IPS-NIHi7 (cell line): ENCODE measurements around the gene LUC7L3.
"Not testable (repeated sequence)": the region's sequence is repeated elsewhere in the genome, so short reads cannot be mapped to it uniquely, and the experiment has no call there.

Source experiments
- DNase-seq: peaks from one replicate; pipeline ENCODE4 v3.0.0; 2012; ENCODE audit warnings: mixed read lengths; ENCODE audit errors: extremely low spot score

Gene LUC7L3

DNA sequence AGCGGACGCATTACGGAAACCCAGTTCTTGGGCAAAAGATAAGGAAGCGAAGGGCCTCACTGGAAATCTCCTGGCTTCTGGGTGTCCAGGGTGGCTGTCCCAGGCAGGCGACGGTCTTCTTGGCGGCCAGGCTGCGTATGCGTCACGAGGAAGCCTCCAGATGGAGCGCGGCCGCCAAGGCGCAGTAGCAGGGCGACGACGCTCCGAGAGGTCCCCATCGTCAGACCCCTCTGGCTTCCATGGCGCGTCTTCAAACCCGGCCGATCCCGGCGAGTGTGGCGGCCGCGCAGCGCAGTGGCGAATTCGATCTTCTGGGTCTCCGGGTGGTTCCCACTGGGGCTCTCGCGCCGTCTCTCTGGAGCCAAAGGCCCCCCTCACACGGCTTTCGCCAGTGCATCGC lies 61.8 kb downstream of the LUC7L3 start:
- DNase-seq: no peak

DNA sequence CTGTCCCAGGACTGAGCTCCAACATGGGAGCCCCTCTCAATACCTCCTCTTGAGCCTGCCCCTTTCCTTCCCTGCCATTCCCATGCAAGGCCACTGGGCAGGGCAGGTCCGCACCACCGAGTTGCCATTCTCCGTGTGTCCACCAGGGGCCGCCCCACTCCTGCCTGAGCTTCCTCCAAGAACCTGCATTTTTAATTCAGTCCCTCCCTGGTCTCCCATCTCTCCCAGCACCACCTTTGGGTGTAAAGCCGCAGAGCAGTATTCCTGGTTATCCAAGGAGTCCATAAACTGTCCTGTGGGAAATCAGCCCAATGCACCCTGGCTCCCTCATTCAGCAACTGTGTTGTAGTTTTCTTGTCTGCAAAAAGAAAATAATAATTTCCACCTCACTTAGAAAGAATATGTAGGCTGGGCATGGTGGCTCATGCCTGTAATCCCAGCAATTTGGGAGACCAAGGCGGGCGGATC lies 63.8 kb downstream of the LUC7L3 start:
- peak; percentile 98 for DNase-seq

DNA sequence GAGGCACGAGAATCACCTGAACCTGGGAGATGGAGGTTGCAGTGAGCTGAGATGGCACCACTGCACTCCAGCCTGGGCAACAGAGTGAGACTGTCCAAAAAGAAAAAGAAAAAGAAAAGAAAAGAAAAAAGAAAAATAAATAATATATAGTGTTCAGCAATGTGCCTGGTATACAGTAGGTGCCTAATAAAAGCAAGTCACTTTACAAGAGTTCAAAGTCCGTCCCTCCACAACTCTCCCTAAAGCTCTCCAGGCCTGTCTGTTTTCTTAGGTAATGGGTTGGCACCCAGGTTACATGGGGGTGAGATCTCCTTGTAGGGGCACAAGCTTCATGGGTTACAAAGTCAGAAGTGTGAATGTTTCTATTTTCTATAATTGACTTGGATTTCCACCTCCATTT lies 64.5 kb downstream of the LUC7L3 start:
- DNase-seq: no peak

DNA sequence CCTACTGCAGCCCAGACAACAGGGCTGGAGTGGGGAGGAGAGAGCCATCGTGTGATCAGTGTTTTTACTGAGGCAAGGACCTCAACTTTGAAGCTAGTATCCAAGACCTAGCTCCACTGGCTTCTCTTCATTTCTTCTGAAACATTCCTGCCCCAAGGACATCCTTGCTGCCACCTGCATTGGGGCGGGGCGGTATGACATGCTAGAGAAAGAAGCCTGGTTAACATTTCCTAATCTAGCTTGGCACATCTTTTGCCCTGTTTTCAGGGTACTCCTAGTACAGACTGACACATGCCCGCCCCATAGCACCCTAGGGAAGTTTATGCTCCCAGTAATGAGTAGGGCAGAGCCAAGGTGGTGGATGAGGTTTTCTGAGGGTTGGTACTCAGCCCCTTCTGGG lies 65.7 kb downstream of the LUC7L3 start:
- no peak for DNase-seq

DNA sequence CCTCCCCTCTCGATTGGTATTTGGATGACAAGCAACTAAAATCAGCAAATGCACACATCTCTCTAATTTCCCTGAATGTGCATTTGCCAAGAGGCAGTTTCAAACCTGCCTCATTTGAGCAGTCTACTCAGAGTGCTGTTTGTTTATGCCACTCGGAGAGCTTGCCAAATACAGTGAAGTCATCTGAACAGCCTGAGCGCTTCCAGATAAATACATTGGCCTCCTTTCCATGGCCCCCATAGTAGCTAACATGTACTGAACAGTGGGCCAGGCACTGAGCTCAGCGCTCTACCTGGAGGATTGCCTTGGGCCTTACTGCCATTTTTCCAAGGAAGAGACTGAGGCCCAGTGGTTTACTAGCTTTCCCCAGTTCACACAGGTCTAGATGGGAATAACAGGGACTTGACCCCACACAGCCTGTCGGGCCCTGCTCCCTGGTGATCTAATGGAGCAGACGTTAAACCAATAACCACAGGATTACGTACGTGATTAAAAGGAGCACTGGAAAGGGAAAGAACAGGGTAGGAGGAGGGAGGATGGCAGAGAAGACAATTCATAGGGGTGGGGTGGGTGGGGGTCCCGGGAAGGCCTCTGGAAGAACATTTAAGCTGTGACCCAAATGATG lies 66.7 kb downstream of the LUC7L3 start:
- DNase-seq: peak; percentile 4

DNA sequence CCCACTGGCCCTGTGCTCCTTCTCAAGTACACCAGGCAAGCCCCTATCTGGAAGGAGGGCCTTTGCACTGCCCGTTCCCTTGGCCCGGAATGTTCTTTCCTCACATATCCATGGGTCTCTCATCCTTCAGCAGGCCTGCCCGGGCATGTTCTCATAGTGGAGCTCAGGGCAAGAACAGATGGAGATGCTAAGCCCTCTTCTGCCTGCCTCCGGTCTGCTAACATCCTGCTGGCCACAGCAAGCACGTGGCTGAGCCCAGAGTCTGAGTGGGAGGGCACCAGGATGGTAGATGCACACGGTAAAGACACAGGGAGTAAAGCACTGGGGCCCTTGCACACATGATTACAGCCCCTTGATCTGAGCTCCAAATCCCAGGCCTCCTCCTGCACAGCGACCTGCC lies 67.7 kb downstream of the LUC7L3 start:
- no peak for DNase-seq

DNA sequence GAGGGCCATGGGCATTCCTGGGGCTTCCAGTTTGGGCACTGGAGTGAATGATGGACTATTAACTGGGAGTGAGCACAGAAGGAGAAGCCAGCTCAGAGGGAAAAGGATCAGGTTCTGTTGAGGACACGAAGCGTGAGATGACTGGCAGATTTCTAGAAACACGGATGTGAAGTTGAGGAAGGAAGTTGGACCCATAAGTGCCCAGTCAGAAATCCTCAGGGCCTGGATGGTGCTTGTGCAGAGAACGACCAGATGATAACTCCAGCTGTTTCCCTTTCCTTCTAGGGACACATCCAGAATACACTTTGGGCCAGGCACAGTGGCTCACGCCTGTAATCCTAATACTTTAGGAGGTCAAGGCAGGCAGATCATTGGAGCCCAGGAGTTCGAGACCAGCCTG lies 71.2 kb downstream of the LUC7L3 start:
- no peak for DNase-seq

DNA sequence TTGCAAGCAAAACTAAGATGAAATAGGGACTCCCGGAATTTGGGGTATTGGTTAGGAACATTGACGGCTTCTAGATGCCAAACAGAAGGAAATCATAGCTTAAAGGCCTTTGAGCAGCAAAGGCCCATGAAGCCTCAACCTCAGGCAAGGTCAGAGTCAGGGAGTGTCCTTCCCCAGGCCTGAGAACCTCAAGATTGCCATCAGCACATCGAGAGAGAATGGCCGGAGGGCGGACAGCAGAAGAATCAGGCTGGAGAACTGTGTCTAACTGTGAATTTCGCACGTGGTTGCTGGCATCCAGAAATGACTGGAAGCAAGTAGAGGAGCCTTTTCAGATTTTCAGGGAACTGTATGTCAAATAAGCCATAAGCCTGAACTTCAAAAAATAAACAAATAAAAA lies 72.7 kb downstream of the LUC7L3 start:
- no peak for DNase-seq

DNA sequence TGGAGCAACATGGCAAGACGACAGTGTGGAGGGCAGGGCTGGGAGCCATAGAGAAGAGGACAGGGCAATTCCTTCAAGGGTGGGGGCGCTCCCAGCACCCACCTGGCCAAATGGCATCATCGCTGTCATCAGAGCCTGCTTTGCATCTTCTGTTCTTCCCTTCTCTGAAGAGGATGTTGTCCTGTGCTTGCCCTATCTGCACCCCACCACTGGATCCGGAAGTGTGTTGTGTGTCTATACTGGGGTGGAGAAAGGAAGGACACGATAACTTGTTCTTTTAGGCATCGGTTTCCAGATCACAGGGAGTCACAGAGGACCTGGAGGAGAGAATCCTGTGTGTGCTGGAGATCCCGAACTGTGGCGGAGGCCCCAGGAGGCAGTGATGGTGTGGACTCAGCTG lies 73.6 kb downstream of the LUC7L3 start:
- peak; percentile 5 for DNase-seq

DNA sequence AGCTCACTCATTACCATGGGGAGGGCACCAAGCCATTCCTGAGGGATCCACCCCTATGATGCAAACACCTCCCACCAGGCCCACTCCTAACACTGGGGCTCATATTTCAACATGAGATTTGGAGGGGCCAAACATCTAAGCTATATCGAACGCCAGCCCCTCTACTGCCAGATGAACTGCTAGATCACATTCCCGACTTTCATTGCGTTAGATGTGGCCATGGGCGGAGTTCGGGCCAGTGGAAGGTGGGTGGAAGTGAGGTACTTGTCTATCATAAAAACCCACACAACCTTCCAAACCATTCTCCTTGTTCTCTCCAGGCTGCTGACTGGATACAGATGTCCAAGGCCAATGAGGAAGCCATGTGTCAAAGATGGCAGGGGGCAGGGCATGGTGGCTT lies 75.0 kb downstream of the LUC7L3 start:
- DNase-seq: peak; percentile 5

DNA sequence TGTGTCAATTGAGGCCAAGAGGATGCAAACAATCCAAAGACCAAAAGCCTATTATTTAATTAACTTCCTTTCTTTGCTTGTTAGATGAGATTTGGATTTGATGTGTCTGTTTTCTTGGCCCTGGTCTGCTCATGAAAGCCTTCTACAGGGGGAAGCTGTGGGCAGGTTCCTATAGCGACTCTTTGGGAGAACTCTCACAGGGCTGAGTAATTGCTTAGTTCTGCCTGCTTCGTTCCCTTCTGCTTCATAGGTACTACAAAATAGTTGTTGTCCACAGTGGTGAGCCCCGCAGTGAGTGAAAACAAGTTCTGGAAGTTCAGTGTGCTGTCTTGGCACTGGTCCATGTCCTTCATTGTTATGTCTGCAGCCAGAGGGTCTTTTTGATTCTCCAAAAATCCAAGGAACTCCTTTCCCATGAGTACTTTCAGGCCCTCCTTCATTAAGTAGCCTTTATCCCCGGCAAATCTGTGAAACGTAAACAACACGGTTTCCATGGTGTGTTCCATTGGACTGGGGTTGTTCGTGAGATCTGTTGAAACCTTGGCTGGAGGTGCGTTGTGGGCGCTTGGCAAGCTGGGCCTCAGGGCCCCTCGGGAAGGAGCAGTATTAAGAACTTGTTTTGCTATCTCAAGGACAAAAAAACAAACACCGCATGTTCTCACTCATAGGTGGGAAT lies 77.9 kb downstream of the LUC7L3 start:
- no peak for DNase-seq

DNA sequence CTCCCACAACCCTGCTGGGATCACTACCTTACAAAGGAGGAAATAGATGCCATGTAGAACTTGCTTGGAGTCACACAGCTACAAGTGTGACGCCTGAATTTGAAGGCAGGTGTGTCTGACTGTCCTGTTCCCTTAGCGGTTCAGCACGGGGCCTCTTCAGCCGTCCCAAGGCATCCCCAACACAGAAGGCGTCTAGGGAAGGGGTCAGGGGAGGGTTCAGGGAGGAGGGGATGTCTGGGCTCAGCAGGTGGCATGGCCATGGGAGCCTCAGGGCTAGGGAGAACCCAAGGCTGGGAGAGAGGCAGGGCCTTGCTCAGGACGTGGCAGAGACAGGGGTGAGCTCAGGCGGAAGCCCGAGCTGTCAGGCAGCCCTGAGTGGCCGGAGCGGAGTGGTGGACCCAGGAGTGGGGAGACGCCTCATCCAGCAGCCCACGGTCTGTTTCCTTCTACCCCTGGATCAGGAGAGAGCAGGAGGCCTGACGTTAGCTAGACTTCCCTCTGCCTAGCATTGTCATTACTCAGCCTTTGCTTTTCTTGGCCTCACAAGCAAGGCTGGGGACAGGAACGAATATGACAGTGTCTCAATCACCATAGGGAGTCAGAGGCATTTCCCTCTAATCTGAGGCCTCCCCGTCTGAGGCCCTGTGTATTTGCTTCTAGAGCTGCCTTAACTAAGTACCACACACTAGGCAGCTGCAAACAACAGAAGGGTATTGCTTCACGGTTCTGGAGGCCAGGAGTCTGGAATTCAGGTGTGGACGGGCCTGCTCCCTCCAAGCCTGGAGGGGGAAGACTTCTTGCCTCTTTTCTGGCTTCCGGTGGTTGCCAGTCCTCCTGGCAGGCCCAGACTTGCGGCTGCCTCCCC lies 79.3 kb downstream of the LUC7L3 start:
- DNase-seq: no peak

DNA sequence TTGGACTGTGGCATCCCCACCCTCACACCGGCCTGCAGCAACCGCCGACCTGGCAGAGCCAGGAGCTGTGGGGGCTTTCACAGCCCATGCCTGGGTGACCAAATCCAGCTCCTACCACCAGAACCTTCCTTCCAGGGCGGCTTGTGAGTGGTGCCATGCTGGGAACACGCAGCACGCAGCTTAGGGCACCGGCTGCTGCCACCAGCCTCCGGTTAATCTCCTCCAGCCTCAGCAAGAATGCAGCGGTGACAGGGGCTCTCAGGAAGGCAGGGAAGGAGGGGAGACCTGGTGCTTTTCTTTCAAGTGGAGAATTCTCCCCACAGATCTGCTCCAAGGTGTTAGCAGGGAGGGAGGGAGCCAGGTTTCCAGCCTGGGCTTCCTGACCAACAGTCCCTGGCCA lies 80.2 kb downstream of the LUC7L3 start:
- DNase-seq: no peak

DNA sequence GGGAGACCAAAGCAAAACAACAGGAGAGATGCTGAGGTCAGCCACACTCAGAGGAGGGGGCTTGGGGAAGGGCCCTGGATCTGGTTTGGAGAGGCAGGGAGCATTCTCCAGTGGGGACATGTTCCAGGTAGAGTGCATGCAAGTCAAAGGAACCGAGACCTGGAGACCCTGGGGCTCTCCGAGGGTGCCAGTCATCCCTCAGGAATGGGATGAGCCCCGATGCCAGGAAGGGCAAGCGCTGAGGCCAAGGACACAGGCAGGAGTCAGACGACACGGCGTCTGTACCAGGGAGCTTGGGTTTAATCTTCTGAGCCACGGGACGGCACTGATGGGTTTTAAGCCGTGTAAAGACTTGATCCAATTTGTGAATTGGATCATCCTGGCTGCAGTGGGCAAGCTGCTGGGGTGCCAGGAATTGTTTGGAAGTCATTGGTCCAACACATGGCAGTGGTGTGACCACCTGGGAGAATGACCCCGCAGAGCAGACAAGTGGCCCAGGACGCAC lies 80.8 kb downstream of the LUC7L3 start:
- no peak for DNase-seq

DNA sequence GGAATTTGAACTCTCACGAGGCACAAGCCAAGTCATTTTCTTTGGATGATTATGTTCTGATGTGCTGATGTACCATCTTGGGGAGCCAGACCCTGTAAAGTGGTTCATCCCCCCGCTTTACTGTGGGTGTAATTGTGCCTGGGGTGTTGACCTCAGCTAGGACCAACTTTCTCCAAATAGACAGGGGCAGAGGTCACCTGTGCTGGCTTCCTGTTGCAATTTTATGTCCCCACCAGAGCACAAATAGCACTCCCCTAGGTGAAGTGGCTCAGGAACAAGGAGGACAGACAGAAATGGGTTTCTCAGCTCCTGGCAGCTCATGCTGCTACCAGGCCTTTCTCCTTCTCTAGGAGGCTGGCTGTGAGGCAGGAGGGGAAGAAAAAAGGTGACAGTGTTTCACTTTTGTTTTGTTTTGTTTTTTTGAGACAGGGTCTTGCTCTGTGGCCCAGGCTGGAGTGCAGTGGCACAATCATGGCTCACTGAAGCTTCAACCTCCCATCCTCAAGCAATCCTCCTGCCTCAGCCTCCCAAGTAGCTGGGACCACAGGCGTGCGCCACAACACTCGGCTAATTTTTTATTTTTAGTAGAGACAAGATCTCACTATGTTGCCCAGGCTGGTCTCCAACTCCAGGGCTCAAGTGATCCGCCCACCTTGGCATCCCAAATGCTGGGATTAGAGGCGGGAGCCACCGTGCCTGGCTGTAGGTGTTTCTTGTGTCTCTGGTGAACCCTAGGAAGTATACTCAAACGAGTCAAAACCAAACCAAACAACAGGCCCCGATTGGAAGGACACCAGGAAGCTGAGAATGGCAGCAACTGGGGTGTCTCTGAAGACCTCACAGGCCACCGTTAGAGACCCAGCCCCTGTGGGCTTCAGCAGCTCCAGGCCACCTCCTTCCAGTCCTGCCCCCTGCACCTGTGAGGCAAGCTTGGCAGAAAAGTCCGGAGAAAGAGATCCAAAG lies 83.5 kb downstream of the LUC7L3 start:
- no peak for DNase-seq

DNA sequence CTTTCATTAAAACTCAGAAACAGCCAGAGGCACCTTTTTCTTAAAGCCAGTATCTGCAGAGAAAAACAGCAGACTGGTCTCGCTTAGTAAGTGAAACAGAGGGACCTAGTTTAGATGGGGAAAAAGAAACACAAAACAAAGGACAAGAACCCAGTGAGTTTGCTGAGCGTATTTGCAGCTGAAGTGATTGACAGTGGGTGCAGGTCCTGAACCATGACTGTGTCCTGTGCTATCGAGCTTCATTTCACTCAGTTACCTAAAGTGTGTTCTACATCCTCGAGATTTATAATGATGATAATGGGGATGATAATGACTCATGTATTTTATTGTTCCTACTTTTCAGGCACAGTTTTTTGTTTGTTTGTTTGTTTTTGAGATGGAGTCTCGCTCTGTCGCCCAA lies 84.3 kb downstream of the LUC7L3 start:
- no peak for DNase-seq

DNA sequence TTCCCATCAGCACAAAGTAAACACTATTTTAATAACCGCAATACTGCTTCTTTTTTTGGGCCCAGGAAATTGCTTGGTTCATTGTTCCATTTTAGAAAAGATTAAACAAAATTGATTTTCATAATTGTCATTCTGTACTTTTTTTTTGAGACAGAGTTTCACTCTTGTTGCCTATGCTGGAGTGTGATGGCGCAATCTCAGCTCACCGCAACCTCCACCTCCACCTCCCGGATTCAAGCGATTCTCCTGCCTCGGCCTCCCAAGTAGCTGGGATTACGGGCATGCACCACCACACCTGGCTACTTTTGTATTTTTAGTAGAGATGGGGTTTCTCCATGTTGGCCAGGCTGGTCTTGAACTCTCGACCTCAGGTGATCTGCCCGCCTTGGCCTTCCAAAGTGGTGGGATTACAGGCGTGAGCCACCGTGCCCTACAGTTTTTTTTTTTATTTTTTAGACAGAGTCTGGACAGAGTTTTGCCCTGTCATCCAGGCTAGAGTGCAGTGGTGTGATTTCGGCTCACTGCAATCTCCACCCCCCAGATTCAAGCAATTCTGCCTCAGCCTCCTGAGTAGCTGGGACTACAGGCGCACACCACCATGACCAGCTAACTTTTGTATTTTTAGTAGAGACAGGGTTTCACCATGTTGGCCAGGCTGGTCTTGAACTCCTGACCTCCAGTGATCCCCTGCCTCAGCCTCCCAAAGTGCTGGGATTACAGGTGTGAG lies 85.5 kb downstream of the LUC7L3 start:
- DNase-seq: not testable (repeated sequence)

DNA sequence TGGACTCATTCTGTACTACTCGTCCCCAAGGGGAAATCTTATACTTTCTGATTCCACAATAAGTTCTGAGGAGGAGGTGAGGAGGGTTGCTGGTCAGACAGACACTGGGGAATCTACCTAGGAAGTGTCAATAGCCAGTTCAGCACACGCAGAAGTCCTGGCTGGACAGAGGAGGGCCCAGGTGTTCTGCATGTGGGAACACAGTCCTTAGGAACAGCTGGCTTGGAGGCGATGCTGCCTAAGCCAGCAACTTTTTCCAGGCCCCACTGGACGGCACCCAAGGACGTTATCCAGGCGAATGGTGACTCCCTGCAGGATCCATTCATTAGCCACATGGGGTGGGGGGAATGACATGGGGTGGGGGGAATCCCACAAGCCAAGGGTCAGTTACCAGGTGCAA lies 86.1 kb downstream of the LUC7L3 start:
- no peak for DNase-seq
